Measurements from ENCODE around the gene RINT1.

Gene RINT1

GRCh38 chr7:105599551-105599950, 67.5 kb downstream of the RINT1 start:
- no peak for DNase-seq (ENCODE audit: low spot score)

- peak; percentile 7 for DNase-seq (ENCODE audit: low spot score)
These were observed 68.9 kb downstream of the RINT1 start for GRCh38 chr7:105600720-105601550.

GRCh38 chr7:105602325-105603305, 70.6 kb downstream of the RINT1 start:
- no peak for DNase-seq (ENCODE audit: low spot score)

GRCh38 chr7:105610165-105610930, 78.3 kb downstream of the RINT1 start:
- DNase-seq (ENCODE audit: low spot score) = no peak

- peak; percentile 26 for DNase-seq (ENCODE audit: low spot score)
These were observed 80.1 kb downstream of the RINT1 start for GRCh38 chr7:105611856-105612775.

GRCh38 chr7:105612806-105613205, 80.8 kb downstream of the RINT1 start:
- no peak for DNase-seq (ENCODE audit: low spot score)

GRCh38 chr7:105613611-105614330, 81.8 kb downstream of the RINT1 start:
- no peak for DNase-seq (ENCODE audit: low spot score)

- no peak for DNase-seq (ENCODE audit: low spot score)
These were observed 82.4 kb downstream of the RINT1 start for GRCh38 chr7:105614341-105614840.
